NCI-H2196 (cell line): Measurements from ENCODE around the gene SCN7A.
"Not testable (repeated sequence)": the region's sequence is repeated elsewhere in the genome, so short reads cannot be mapped to it uniquely, and the experiment has no call there.

Source experiments
- DNase-seq: peaks from one replicate; lab custom pipeline; 2025; ENCODE audit not compliant: unreplicated experiment; lab: John Stamatoyannopoulos, UW

SCN7A gene

GRCh38 chr2:166360906-166361305, 133.1 kb downstream of the SCN7A start:
- DNase-seq, result no peak

- DNase-seq, result no peak
These were observed 133.6 kb downstream of the SCN7A start for GRCh38 chr2:166360426-166360825.

- DNase-seq, result not testable (repeated sequence)
These were observed 136.1 kb downstream of the SCN7A start for GRCh38 chr2:166357950-166358321.

GRCh38 chr2:166357068-166357949, 136.7 kb downstream of the SCN7A start:
- no peak for DNase-seq
